Pancreas (tissue), 10 donors: ENCODE data around the gene FBF1. TPM values are rescaled to one million over a fixed set of nuclear protein-coding genes. Genes with fewer than 3 reads are reported as not detected.

ENCODE experiments used
- ATAC-seq, 4 donors: fragments of 200-7000 bp; cut with Tn5 transposase; one replicate each; pipeline versions ENCODE4 v1.8.0 to v1.9.1; 2020; ENCODE audit warnings: mild to moderate bottlenecking in 4 of 4, moderate library complexity in 4 of 4
- DNase-seq, 6 donors: peaks; one replicate each; pipeline ENCODE4 v3.0.0-alpha.2; 2020
- FAIRE-seq: peaks from 2 replicates; lab custom pipeline; 2012; peaks lifted over from hg19 to GRCh38; lab: Jason Lieb, UNC
- H3K27ac ChIP-seq, 4 donors: fragments of 200-600 bp; sonication (generic); 1 replicate in 3 of 4; 2 replicates in 1 of 4; pipeline versions ENCODE4 v1.5.0 to v1.8.0; 2020
- H3K27me3 ChIP-seq, 4 donors: fragments of 200-600 bp; one replicate each; pipeline ENCODE4 v1.8.0; 2021
- H3K36me3 ChIP-seq, 3 donors: fragments of 200-600 bp; sonication (generic) in 1 of 3; one replicate each; pipeline versions ENCODE4 v1.5.0 to v1.8.0; 2020 to 2021
- H3K4me1 ChIP-seq, 3 donors: fragments of 200-600 bp; one replicate each; pipeline ENCODE4 v1.8.0; 2021
- H3K4me3 ChIP-seq, 4 donors: fragments of 200-600 bp; sonication (generic) in 2 of 4; one replicate each; pipeline versions ENCODE4 v1.5.0 to v1.8.0; 2020 to 2021
- H3K9me3 ChIP-seq, 4 donors: fragments of 200-600 bp; one replicate each; pipeline ENCODE4 v1.8.0; 2021
- CTCF ChIP-seq, 4 donors: fragments of 200-600 bp; sonication (generic) in 3 of 4; IDR thresholded peaks; one replicate each; pipeline versions ENCODE4 v1.5.0 to v1.8.0; 2021; ENCODE audit warnings: antibody characterized with exemption in 4 of 4
- WGBS, 2 donors: extraction: QIAGEN DNeasy Blood & Tissue Kit; methylation state at CpG; one replicate each; pipeline ENCODE4 v1.1.7; 2013; 5-methylcytosine and 5-hydroxymethylcytosine counted together
- intact Hi-C, 3 donors: fragments of 100-400 bp; cut with DNase I; formaldehyde crosslinking; loops; one replicate each; pipeline versions ENCODE4 v1.11.1 to v1.14.2; 2022
- polyA plus RNA-seq, 2 donors: library from polyadenylated mRNA; stranded (reverse); fragments of 200-250 nt; gene quantifications; one replicate each; pipeline ENCODE4 v1.2.3, GENCODE V29; 2013
- total RNA-seq, 6 donors: library from RNA; stranded (reverse); fragmentation: NEBNext Ultra II Directional in 4 of 6; extraction: Animal tissue kit (Norgen Biotek cat#: 25700) in 4 of 6; gene quantifications; one replicate each; pipeline versions ENCODE4 v1.2.1 to v1.2.4, GENCODE V29; 2021 to 2023
- donor health status: healthy with polysubstance abuse.
- donor health status: DM: no; HTN: no; CAD: no; lungs with moderate emphysema.
- donor health status: DM: no; HTN: no; CAD: no.
- donor health status: control.
- donor health status: control.
- donor health status: Bipolar disorder and iron deficiency.
- donor health status: DM: yes; HTN: yes; CAD: no.
- donor health status: DM: no; HTN: no; CAD: no.
- donor health status: DM: no; HTN: no; CAD: no.
- donor health status: DM: yes; HTN: yes; CAD: no.

Gene FBF1
- total and polyA plus RNA-seq, 8 donors = 2.4 to 24.8 (median 4.5) TPM

- Histone ChIP-seq H3K9me3 (no peaks in the 10 kb centered on the region), H3K36me3 (peaks cover 3 to 32% (median 15%) of the 10 kb centered on the region in 3 donors), H3K27ac (no peak overlapping the region), H3K4me3 (no peak overlapping the region), H3K27me3 (no peaks in the 10 kb centered on the region), H3K4me1 (peaks cover 0 to 16% (median 15%) of the 10 kb centered on the region in 3 donors)
- WGBS, 2 donors = 88 to 90% methylated on average over 18 of the region's 18 CpGs
- FAIRE-seq = no peak
- ATAC-seq = no peak
- no peak for TF ChIP-seq CTCF (IDR thresholded peaks at IDR 0.05)
- intact Hi-C loops = no loop called here
- DNase-seq = peak in 1 of 6 donors; percentile 62
These were observed 39.1 kb downstream of the FBF1 start for GRCh38 chr17:75901727-75902126.

- Histone ChIP-seq H3K4me1 (peaks cover 0 to 16% (median 15%) of the 10 kb centered on the region in 3 donors), H3K9me3 (no peaks in the 10 kb centered on the region), H3K36me3 (peaks cover 3 to 32% (median 15%) of the 10 kb centered on the region in 3 donors), H3K4me3 (no peak overlapping the region), H3K27ac (no peak overlapping the region), H3K27me3 (no peaks in the 10 kb centered on the region)
- intact Hi-C loops = no loop called here
- peak in 1 of 6 donors; percentile 71 for DNase-seq
- no peak for FAIRE-seq
- 82 to 85% methylated on average over 13 of the region's 13 CpGs for WGBS, 2 donors
- no peak for ATAC-seq
- TF ChIP-seq CTCF (IDR thresholded peaks at IDR 0.05) = no peak
These were observed 39.9 kb downstream of the FBF1 start for GRCh38 chr17:75900691-75901533.

- H3K27me3 ChIP-seq = no peaks in the 10 kb centered on the region
- DNase-seq (peak in 1 of 6 donors; percentile 78), ATAC-seq (no peak), FAIRE-seq (no peak)
- H3K4me3 ChIP-seq = no peak overlapping the region
- WGBS, 2 donors = 93 to 95% methylated on average over 23 of the region's 23 CpGs
- H3K9me3 ChIP-seq = no peaks in the 10 kb centered on the region
- peaks cover 3 to 32% (median 15%) of the 10 kb centered on the region in 3 donors for H3K36me3 ChIP-seq
- no peak for TF ChIP-seq CTCF (IDR thresholded peaks at IDR 0.05)
- no peak overlapping the region for H3K27ac ChIP-seq
- H3K4me1 ChIP-seq = peaks cover 7 to 20% (median 17%) of the 10 kb centered on the region in 3 donors
- intact Hi-C loops = no loop called here
These were observed 40.9 kb downstream of the FBF1 start for GRCh38 chr17:75899767-75900468.

- Histone ChIP-seq H3K4me1 (peaks cover 7 to 20% (median 17%) of the 10 kb centered on the region in 3 donors), H3K27ac (no peak overlapping the region), H3K4me3 (no peak overlapping the region), H3K36me3 (peaks cover 3 to 32% (median 15%) of the 10 kb centered on the region in 3 donors), H3K9me3 (no peaks in the 10 kb centered on the region), H3K27me3 (no peaks in the 10 kb centered on the region)
- DNase-seq = no peak
- FAIRE-seq = no peak
- 88% methylated on average over 13 of the region's 13 CpGs for WGBS, 2 donors
- no peak for TF ChIP-seq CTCF (IDR thresholded peaks at IDR 0.05)
- ATAC-seq = no peak
- intact Hi-C loops = no loop called here
These were observed 41.5 kb downstream of the FBF1 start for GRCh38 chr17:75899353-75899752.
